Suprapubic skin (tissue), 4 donors: Measurements from ENCODE around the gene EXD3.

Source experiments
- EP300 ChIP-seq: sonication (generic); formaldehyde crosslinking; IDR thresholded peaks from one replicate; pipeline ENCODE4 v1.6.1; 2017; ENCODE audit warnings: antibody characterized with exemption
- POLR2A ChIP-seq, 2 donors: fragments of 450-650 bp; IDR thresholded peaks; one replicate each; pipeline ENCODE4 v1.6.1; 2017; ENCODE audit warnings: antibody characterized with exemption in 2 of 2, mild to moderate bottlenecking in 2 of 2, moderate library complexity in 2 of 2
- POLR2AphosphoS5 ChIP-seq, 3 donors: sonication (generic); formaldehyde crosslinking; IDR thresholded peaks; one replicate each; pipeline ENCODE4 v1.6.1; 2017; ENCODE audit warnings: antibody characterized with exemption in 3 of 3
- TF ChIP-seq, protein P1 (sequence below), 2 donors: fragments of 200-600 bp in 1 of 2; fragments of 450-650 bp in 1 of 2; sonication (generic) in 1 of 2; IDR thresholded peaks; one replicate each; pipeline ENCODE4 v1.5.1; 2016 to 2019; ENCODE audit warnings: antibody characterized with exemption in 2 of 2, mild to moderate bottlenecking in 1 of 2, moderate library complexity in 1 of 2

DNA sequence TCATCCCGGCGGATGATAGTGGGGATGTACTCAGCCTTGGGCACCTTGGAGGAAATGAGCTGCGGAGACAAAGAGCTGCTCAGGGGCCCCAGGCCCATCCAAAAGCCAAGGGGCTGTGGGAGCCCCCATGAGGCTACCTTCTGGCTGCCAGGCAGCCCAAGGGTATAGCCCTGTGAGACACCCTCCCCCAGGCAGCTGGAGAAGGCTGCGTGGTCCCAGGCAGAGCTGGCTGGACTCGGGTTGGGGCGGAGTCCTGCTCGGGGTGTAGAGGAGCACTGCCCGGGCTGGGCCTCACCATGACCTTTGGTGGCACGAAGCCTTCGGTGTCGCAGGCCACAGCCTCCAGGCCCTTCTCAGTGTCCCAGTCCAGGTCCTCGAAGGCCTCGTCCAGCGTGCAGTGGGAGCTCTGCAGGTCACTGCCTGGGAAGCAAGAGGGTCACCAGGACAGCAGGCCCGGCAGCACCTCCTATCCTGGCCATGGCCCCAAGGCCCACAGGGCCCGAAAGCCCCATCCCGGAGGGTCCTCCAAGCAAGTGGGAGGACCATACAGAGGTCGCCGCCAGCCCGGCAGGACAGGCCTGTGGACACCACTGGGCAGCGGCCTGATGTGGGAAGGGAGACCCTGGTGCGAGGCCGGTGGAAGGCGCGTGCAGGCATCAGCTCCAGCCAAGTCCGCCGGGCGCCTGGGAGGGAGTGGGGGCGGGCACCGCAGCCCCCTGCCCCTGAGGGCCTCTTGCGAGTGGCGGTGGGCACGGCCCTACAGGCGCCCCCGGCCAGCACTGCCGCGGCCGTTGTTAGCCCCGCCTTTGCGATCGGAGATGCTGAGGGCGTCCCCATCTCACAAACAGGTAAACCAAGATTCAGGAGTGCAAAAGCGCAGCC is 30.0 kb upstream of the EXD3 start:
- TF ChIP-seq, protein P1, sequence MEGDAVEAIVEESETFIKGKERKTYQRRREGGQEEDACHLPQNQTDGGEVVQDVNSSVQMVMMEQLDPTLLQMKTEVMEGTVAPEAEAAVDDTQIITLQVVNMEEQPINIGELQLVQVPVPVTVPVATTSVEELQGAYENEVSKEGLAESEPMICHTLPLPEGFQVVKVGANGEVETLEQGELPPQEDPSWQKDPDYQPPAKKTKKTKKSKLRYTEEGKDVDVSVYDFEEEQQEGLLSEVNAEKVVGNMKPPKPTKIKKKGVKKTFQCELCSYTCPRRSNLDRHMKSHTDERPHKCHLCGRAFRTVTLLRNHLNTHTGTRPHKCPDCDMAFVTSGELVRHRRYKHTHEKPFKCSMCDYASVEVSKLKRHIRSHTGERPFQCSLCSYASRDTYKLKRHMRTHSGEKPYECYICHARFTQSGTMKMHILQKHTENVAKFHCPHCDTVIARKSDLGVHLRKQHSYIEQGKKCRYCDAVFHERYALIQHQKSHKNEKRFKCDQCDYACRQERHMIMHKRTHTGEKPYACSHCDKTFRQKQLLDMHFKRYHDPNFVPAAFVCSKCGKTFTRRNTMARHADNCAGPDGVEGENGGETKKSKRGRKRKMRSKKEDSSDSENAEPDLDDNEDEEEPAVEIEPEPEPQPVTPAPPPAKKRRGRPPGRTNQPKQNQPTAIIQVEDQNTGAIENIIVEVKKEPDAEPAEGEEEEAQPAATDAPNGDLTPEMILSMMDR (IDR thresholded peaks at IDR 0.05) = no peak
- TF ChIP-seq POLR2AphosphoS5 (IDR thresholded peaks at IDR 0.05) (no peak), POLR2A (IDR thresholded peaks at IDR 0.05) (no peak), EP300 (no peak)
